ENCODE results near the gene PKNOX1.
"Not testable (repeated sequence)": the region's sequence is repeated elsewhere in the genome, so short reads cannot be mapped to it uniquely, and the experiment has no call there.

Gene PKNOX1

GRCh38 chr21:42973991-42974831, at the start of gene PKNOX1:
PKNOX1 (plus strand) TSS chr21:42974562; CDS start chr21:43004382, 29,820 bp downstream.
- DNase-seq (ENCODE audit: low read depth) = peak; percentile 93
- H3K4me3 ChIP-seq (ENCODE audit: low read depth, low read length) = peak within 1 kb of the TSS; percentile 71
- no peak for TF ChIP-seq CTCF (IDR thresholded peaks at IDR 0.05; ENCODE audit: control insufficient read depth, extremely low read depth, insufficient read depth)

GRCh38 chr21:42925114-42925926, 49.0 kb upstream of the PKNOX1 start, which contains the start of gene ERVH48-1:
ERVH48-1 (minus strand) TSS chr21:42925630; CDS start chr21:42919006, 6,624 bp downstream.
- TF ChIP-seq CTCF (IDR thresholded peaks at IDR 0.05; ENCODE audit: control insufficient read depth, extremely low read depth, insufficient read depth) = no peak

GRCh38 chr21:42927474-42928200, 46.7 kb upstream of the PKNOX1 start:
- H3K4me3 ChIP-seq (ENCODE audit: low read depth, low read length); DNase-seq (ENCODE audit: low read depth): not testable (repeated sequence)

More at GRCh38 chr21:42925114-42925926, 49.0 kb upstream of the PKNOX1 start, which contains the start of gene ERVH48-1:
- peak; percentile 1 for DNase-seq (ENCODE audit: low read depth)
- no peak within 1 kb of the TSS for H3K4me3 ChIP-seq (ENCODE audit: low read depth, low read length)

GRCh38 chr21:42929969-42930368, 44.4 kb upstream of the PKNOX1 start:
- no peak for TF ChIP-seq CTCF (IDR thresholded peaks at IDR 0.05; ENCODE audit: control insufficient read depth, extremely low read depth, insufficient read depth)
- no peak overlapping the region for H3K4me3 ChIP-seq (ENCODE audit: low read depth, low read length)
- no peak for DNase-seq (ENCODE audit: low read depth)

- no peak for DNase-seq (ENCODE audit: low read depth)
- H3K4me3 ChIP-seq (ENCODE audit: low read depth, low read length) = no peak overlapping the region
- no peak for TF ChIP-seq CTCF (IDR thresholded peaks at IDR 0.05; ENCODE audit: control insufficient read depth, extremely low read depth, insufficient read depth)
Measured at GRCh38 chr21:42931560-42932235, 42.7 kb upstream of the PKNOX1 start.

GRCh38 chr21:42932378-42933136, 41.8 kb upstream of the PKNOX1 start:
- DNase-seq (ENCODE audit: low read depth); H3K4me3 ChIP-seq (ENCODE audit: low read depth, low read length): not testable (repeated sequence)

- not testable (repeated sequence) for H3K4me3 ChIP-seq (ENCODE audit: low read depth, low read length)
Measured at GRCh38 chr21:42933137-42933970, 41.0 kb upstream of the PKNOX1 start.

GRCh38 chr21:42933973-42934372, 40.4 kb upstream of the PKNOX1 start:
- not testable (repeated sequence) for H3K4me3 ChIP-seq (ENCODE audit: low read depth, low read length)

More at GRCh38 chr21:42933137-42933970, 41.0 kb upstream of the PKNOX1 start:
- not testable (repeated sequence) for DNase-seq (ENCODE audit: low read depth)

GRCh38 chr21:42936360-42936759, 38.0 kb upstream of the PKNOX1 start:
- H3K4me3 ChIP-seq (ENCODE audit: low read depth, low read length); DNase-seq (ENCODE audit: low read depth): not testable (repeated sequence)

More at GRCh38 chr21:42933973-42934372, 40.4 kb upstream of the PKNOX1 start:
- not testable (repeated sequence) for DNase-seq (ENCODE audit: low read depth)

GRCh38 chr21:42937034-42937940, 37.1 kb upstream of the PKNOX1 start:
- not testable (repeated sequence) for H3K4me3 ChIP-seq (ENCODE audit: low read depth, low read length); DNase-seq (ENCODE audit: low read depth)

All from LNCaP clone FGC (cell line).